Globus pallidus (tissue), 1 donor: ENCODE data around the gene SLC44A1.
"Not testable (repeated sequence)": the region's sequence is repeated elsewhere in the genome, so short reads cannot be mapped to it uniquely, and the experiment has no call there.

Experiments
- DNase-seq: peaks from one replicate; pipeline ENCODE4 v3.0.0-alpha.2; 2015; ENCODE audit warnings: low spot score

SLC44A1 gene

DNA sequence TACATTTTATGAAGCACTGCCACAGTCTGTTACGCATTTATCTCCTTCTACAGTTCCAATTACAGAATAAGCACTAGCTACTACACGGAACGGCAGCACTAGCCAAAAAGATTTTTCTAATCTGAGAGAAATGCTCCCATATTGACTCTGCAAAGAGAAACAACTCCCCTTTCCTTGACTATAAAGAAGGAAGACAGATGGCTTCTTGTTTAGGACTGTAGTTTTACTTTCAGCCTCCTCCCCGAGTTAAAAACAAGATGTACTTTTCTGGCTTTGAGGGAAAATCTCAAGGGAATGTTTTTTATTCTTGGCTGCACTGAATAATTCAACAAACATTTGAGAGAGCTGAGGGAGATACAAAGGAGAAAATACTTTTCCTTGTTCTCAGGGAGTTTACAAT is 1.9 kb upstream of the SLC44A1 start:
- no peak for DNase-seq

DNA sequence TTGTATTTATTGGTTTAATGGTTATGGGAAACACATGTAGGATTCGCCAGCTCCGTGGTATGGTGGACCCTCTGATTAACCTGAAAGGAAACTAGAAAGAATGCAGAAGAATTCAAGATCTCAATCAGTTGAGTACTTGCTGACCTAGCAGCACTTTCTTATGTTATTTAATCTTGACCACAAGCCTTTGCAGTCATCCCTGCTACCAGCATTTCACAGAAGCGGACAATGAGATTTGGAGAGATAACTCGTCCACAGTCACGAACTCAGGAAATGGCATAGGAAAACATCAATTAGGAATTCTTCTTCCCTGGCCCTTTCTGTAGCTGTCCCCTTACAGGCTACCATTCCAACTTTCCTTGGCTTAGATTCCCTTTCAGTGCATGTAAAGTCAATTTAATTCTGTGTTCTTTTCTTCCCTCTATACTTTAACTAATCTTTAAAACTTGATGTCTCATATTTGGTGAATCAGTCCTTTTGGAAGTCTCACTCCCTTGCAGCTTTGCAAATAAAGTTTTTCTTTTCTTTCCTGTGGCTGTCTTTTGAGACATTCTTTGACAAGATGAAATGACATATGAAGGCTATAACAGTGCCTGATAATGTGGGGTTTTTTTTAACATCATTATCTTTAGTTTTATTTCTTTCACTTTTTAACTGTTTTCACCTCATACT is 1.3 kb upstream of the SLC44A1 start:
- DNase-seq = no peak

DNA sequence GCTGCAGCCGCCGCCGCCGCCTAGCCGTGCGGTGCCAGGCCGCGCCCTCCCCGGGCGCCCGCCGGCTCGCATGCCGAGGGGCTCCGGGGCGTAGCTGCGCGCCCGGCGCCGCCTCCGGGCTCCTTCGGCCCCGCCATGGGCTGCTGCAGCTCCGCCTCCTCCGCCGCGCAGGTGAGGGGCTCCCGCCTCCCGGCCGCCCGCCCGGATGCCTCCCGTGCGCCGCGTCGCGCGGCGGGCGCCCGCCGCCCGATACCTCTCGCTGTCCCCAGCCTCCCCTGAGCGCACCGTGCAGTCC is 230 bp downstream of the SLC44A1 start:
- no peak for DNase-seq

DNA sequence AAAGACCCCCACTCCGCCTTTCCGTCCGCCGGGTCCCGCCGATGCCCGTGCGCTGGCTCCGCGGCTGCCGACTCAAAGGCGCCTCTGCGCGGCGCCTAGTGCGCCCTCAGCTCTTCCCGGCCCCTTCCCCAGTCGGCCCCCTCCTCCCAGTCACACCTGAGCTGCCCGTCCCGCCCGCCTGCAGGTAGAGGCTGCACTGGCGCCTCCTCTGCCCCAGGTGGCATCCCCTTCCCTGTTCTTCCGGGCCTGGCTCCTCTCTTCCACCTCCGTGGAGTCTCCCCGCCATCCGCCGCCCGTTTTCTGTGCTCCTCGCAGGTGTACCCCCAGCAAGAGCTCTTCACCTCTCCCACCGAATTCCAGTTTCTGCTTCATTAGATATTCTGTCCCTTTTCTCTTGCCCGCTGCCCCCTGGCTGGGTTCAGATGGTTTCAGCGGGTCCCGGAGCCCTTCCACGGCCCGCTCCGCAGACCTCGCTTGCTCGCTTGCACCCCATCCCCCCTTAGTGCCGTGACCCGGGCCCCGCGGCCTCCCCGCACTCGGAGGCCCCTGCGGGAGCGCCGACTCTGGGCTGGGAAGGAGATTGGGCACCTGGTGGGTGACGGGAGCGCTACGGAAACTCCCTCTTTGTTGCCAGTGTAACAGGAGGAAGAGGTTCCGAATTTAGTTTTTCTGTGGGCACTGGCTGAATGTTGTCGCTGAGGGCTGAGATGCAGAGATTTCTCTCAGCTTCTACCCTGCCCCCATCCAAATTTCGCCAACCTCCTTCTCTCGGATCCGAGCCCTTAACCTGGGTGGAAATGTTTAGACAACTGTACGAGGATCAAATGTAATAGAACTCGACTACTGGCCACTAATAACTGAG is 809 bp downstream of the SLC44A1 start:
- peak; percentile 65 for DNase-seq

DNA sequence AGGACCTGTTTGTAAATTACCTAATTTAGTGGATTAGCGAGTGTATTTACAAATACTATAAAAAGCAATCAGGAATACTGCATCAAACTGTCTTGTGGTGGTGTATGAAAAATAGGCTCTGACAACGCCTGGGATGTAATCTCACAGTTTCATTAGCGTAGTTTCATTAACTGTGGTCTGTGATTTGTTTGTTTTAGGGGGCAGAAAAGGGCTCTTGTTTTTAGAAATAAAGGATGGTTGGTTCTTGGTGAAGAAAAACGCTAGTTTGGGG is 1.4 kb downstream of the SLC44A1 start:
- DNase-seq = peak; percentile 39

DNA sequence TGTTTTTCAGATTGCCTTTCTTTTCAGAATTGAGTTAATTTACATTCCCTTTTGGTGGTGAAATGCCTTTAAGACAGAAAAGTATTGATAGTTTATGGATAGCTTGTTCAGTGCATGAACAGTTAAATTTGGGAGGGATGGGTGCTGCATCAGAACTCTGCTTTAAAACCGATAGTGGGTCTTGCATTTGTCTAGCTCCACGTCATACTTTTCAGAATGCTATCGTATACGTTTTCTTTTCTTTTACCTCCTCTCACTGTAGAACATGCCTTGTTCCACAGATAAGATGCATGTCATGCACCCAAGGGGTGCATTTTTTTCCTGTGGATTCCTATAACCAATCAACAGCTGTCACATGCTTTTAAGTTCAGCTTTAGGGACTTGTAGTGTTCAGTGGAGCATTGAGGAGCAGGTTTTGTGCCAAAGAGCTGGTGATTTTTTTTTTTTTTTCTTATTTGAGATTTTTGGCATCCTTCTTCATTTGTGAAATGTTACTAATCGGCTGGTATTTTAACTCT is 2.3 kb downstream of the SLC44A1 start:
- no peak for DNase-seq

DNA sequence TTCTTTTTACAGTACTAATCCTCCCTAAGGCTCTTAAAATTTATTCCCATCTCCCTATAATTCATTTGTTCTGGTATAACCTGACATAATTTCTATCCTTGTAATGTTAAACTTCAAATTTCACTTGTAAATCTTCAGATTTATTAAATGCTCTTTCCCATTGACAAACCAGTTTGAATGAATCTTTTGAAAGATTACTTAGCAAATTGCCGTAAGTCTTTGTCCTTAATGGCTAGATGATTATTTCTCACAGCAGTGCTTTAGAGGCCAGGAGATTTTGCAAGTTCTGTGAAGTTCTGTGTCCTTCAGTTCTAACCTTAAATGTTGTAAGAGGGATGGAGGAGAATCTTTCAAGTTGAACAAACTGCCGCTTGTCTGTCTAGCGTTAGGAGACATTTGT is 4.2 kb downstream of the SLC44A1 start:
- DNase-seq = no peak

DNA sequence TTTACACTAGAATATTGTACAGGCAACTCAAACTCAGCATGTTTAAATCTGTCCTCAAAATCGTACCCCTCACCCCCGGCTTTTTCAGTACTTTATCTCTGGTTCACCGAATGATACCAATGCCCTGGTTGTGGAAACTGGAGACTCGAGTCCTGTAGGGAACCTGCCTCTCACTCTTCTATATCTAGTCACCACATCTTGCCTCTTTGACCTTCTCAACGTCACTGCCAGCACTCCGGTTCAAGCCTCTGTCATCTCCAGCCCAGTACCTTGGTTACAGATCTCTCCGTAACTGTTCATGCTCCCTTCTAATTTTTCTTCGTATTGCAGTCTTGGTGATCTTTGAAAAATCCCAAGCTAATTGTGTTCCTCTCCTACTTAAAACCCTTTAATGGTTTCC is 6.7 kb downstream of the SLC44A1 start:
- no peak for DNase-seq

DNA sequence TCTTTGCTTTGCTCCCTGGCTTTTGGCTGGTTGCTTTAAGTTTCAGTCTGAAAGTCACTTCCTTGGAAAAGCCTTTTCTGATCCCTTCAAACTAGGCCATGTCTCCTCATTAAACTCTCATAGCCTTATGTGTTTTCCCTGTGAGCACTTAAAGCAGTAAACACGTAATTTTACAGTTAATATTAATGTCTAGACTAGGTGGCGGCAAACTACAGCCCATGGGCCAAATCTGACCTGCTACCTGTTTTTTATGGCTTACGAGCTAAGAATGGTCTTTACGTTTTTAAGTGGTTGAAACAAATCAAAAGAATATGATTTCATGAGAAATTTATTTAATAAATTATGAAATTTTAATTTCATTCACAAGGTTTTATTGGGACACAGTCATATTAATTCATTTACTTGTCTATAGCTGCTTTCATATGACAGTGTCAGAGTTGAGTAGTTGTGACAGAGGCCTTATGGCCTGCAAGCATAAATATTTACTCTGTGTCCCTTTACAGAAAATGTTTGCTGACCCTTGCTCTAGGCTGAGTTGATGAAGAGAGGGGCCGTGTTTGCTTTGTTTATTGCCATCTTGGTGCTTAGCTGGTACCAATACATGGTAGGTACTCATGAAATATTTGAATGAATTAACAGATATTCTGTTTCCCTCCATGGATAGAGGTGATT is 7.4 kb downstream of the SLC44A1 start:
- DNase-seq = no peak

DNA sequence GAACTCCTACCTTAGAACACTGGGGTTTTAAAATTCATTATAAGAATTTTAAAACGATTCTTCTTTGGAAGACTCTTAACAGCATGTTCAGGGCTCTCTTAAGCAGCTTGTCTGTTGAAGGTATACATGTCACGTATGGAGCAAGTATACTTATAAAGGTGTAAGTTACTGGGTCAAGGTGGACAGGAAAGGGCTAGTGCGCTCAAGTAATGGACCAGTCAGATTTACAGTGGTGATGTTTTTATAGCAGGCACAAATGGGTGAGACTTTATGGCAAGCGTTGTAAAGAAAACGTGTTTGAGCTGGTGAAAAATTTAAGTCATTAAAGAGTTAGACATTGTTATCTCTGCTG is 7.9 kb downstream of the SLC44A1 start:
- DNase-seq = no peak

DNA sequence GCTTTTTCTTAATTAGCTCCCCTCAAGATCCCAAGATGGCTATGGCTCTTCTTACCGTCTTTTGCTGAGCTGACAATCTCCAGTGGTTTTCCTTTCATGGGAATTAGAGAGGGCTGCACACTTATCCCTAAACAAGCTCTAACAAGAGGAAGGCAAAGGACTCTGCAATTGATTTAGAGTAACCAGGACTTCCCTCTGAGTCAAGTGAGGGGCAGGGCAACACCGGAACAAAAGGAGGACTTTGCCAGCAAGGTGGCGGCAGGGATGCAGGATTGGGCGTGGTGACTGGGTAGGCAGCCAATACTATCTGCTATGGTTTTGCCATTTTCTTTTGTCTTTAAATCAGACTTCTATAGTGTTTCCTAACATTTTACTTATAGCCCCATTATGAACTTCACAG is 9.8 kb downstream of the SLC44A1 start:
- DNase-seq = no peak

DNA sequence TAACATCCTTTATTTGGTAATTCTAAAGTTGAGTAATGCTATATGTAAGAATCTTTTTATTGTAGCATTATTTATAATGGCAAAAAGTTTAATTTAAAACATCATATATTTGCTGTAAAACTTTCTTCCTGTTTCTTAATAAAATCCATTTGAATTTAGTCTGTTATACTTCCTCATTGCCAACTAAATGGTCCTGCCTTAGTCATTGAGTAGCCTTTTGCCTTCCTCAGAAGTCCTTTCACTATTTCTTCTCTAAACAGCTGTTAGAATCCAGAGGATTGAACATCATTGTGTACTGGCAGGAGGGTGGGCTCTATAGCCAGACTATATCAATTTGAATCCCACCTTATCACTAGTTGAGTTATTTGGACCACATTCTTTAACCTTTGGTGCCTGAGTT is 11.0 kb downstream of the SLC44A1 start:
- no peak for DNase-seq

DNA sequence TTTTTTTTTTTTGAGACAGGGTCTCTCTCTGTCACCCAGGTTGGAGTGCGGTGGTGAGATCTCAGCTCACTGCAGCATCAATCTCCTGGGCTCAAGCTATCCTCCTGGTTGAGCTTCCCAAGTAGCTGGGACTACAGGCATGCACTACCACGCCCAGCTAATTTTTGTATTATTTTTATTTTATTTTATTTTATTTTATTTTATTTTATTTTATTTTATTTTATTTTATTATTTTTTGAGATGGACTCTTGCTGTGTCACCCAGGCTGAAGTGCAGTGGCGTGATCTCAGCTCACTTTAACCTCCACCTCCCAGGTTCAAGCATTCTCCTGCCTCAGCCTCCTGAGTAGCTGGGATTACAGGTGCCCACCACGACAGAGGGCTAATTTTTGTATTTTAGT is 12.1 kb downstream of the SLC44A1 start:
- DNase-seq = not testable (repeated sequence)

DNA sequence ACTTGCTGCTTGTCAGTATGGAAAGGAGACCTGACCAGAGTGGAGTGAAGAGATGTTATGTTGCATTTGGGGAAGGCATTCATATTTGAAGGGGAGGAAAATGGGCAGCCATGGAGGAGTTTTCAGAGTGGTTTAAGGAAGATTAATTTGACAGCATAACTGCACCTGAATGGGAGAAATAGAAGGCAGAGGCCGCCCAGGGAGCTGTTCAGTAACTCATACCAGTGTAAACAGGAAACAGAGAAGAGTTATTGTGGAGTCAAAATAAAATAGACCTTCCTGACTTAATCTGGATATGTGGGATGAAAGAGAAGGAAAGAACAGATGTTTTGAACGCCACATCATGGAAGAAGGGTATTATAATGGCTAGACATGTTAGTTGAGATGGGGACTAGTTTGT is 13.4 kb downstream of the SLC44A1 start:
- no peak for DNase-seq

DNA sequence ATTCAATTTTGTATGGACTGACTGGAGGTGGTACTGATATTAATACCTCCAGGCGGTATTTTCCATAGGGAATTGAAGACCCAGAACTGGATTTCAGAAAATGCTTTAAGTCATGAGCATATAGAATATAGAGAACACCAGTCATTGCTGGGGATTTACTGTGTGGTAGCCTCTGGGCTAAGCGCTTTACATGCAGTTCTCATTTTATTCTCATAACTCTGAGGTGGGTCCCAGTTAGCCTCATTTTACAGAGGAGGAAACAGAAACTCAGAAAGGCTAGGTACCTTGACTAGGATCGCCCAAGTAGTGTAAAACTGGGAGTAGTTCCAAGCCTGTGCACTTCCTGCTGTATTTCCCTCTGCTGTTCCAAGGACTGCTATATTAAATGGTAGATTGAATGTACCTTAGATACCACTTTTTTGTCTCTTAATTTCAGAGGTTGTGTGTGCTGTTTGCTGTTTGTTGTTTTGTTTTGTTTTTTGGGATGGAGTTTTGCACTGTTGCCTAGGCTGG is 13.8 kb downstream of the SLC44A1 start:
- DNase-seq = no peak

DNA sequence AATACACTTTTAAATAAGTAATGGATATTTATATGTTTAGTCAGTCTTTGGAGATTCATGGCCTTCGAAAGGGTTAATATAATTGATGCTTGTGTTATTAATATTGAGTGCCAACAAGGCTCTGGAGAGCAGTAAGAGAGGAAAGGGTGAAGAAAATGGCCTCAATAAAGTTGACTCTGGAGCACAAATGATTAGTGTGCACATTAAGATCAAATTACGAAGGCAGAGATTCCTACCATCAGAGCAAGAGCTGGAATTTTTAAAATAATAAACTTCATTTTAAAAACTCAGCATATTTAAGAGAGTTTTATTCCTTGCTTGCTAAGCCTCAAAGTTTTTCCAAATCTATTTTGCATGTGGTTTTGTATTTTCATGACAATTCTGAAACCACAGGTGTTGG is 14.8 kb downstream of the SLC44A1 start:
- DNase-seq = no peak

DNA sequence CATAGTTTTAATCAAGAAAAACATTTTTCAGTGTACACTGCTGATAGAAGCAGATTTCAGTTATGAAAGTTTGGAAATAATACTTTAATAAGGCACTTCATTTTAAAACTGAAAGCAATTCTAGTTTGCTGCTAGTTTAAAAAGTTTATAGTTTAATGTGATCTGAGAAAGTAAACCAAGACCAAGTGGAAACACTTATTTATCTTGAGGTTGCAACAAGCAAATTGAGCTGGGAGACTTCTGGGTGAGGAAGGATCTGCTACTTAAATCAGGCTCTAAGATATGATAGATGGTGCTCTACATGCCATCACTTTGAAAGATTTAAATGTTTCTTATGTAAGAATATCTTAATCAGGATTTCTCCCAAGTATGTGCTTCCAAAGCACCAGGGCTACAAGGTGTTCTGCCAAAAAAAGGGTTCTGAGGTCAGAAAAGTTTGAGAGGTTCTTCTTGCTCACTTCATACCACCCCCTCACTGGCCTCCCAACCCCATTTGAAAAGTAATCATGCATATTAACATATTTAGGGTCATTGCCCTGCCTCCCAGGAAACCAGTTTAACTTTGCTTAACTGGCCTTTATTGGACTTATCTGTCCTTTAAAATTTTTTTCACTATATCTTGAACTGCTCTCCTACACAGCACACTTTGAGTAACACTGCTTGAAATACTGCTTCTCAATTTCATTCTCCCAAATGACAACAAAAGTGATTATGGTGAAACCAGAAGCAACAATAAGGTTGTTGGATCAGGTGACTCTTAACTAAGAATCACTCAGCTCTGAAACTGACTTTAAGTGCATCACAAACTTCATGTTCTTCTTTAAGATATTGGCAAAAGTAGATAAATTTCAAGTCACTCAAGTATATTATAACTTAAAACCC is 15.5 kb downstream of the SLC44A1 start:
- no peak for DNase-seq

DNA sequence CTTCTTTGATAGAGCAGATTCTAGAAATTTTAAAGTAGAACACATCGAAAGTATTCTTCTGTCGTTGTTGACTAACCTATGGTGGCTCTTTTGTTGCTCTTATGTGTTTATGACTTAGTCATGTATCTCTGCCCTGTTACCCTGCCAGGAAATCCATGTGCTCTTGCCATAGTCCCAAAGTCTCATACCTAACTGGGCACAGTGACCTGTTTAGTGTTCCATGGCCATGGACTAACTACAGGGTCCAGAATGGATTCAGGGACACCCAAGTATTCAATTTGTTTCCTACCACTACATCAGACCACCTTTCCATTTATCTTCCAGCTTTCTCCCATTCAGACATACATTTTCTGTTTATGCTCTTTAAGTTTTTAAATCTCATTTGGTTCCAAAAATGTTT is 18.0 kb downstream of the SLC44A1 start:
- no peak for DNase-seq

DNA sequence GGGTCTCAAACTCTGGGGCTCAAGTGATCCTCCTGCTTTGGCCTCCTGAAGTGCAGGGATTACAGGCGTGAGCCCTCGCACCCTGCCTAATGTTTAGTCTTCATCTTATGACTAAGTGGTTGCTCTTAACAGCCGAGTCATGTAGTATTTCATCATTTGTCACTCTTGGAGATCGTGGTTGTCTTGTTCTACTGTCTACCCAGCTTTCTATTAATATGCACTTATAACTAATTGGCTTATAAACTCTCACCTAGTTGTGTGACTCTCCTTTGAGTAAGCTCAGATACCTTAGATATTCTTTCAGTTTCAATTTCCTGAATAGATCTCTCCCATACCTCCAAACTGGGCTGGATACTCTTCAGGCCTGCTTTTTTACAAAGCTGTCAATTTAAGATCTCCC is 19.9 kb downstream of the SLC44A1 start:
- DNase-seq = no peak

DNA sequence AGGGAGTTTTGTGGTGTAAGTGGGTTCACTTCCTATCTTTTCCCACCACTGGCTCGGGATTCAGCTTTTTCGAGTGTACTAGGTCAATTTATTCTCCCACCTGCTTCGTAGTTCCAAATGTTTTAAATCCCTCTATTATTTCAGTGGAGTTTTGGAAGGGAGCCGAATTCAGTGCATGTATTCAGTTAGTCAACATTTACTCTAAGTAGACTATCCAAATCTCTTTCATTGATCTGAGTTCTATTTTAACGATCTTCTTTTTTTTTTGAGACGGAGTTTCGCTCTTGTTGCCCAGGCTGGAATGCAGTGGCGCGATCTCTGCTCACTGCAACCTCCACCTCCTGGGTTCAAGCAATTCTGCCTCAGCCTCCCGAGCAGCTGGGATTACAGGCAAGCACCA is 23.8 kb downstream of the SLC44A1 start:
- not testable (repeated sequence) for DNase-seq

DNA sequence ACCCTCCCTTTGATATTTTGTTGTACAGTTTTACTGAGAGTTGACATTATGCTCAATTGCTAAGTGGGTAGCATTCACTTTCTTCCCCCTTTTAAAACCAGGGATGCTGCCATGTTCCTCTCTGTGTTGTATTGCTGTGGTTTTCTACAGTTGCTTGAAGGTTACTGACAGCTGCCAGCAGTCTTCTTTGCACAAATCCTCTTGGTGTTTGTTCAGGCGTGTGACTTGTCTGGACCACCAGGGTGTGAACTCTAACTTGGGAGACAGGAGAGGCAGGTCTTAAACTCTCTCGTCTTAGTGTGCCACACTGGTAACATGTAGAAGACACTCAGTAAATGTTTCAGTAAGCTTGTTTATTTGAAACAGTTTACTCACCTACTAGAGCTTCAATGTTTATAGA is 25.1 kb downstream of the SLC44A1 start:
- no peak for DNase-seq

DNA sequence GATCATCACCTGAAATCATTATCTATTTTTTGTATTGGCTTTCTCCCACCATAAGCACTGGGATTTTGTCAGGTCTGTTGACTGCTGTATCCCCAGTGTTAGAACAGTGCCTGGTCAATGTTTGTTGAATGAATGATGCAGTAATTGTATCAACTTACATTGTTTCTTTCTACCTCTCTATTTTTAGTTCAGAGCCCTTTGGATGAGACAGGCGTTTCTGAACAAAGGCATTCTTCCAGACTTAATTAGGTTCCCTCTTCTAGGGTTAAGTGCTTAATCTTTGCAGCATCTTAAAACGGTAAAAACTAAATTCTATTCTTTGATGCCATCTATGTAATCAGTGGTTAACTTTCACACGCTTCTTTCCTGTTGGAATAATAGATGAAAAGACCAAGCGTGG is 26.3 kb downstream of the SLC44A1 start:
- DNase-seq = no peak
